Adipocyte (in vitro differentiated cells): ENCODE data around the gene LEPROT.

ENCODE experiments used
- DNase-seq: peaks from one replicate; pipeline ENCODE4 v3.0.0-alpha.2; 2015; ENCODE audit warnings: low read depth
- H3K27me3 ChIP-seq: replicated peaks from 2 replicates; pipeline ENCODE4 v1.7.0; 2013; ENCODE audit warnings: mild to moderate bottlenecking, low read length, moderate library complexity; ENCODE audit not compliant: control insufficient read depth, insufficient read depth
- H3K36me3 ChIP-seq: 2 replicates; pipeline ENCODE4 v1.7.0; 2013; ENCODE audit warnings: low read length, mild to moderate bottlenecking, moderate library complexity; ENCODE audit not compliant: control insufficient read depth, insufficient read depth, severe bottlenecking
- H3K4me1 ChIP-seq: 2 replicates; pipeline ENCODE4 v1.7.0; 2013; ENCODE audit warnings: mild to moderate bottlenecking, low read length, moderate library complexity; ENCODE audit not compliant: control insufficient read depth, insufficient read depth
- H3K4me3 ChIP-seq: 2 replicates; pipeline ENCODE4 v1.7.0; 2013; ENCODE audit warnings: mild to moderate bottlenecking, low read length, moderate library complexity
- H3K9ac ChIP-seq: 2 replicates; pipeline ENCODE4 v1.7.0; 2013; ENCODE audit warnings: mild to moderate bottlenecking, low read length, moderate library complexity
- H3K9me3 ChIP-seq: 2 replicates; pipeline ENCODE4 v1.7.0; 2013; ENCODE audit warnings: mild to moderate bottlenecking, low read length, moderate library complexity; ENCODE audit not compliant: control insufficient read depth

LEPROT gene

GRCh38 chr1:65480684-65481405 lies 60.4 kb downstream of the LEPROT start:
- Histone ChIP-seq H3K4me1 (peaks cover 13% of the 10 kb centered on the region), H3K27me3 (no peaks in the 10 kb centered on the region), H3K4me3 (no peak overlapping the region), H3K9ac (no peak overlapping the region), H3K9me3 (no peaks in the 10 kb centered on the region), H3K36me3 (no peaks in the 10 kb centered on the region)
- no peak for DNase-seq

GRCh38 chr1:65483993-65484754 lies 63.7 kb downstream of the LEPROT start:
- H3K9ac ChIP-seq = no peak overlapping the region
- no peaks in the 10 kb centered on the region for H3K9me3 ChIP-seq
- H3K27me3 ChIP-seq = no peaks in the 10 kb centered on the region
- H3K4me3 ChIP-seq = no peak overlapping the region
- DNase-seq = no peak
- H3K36me3 ChIP-seq = no peaks in the 10 kb centered on the region
- H3K4me1 ChIP-seq = no peaks in the 10 kb centered on the region
